ENCODE measurements around the gene PPP2R3C. TPM values are rescaled to one million over a fixed set of nuclear protein-coding genes. Genes with fewer than 3 reads are reported as not detected.

PPP2R3C gene
- total and polyA plus RNA-seq, 2 of the 13 experiments (the other 11 are each of a cell fraction or from before 2014, with no cell fraction given), result 63.4 to 102 TPM

- TF ChIP-seq ZBTB8A (CRISPR knock-in tag; IDR thresholded peaks at IDR 0.05; ENCODE audit: borderline replicate concordance, low read depth) (peak; percentile 76; the same call in 1 of the 2 replicates), HNRNPL (IDR thresholded peaks at IDR 0.05; ENCODE audit: low read depth, low read length) (no peak), RERE (CRISPR knock-in tag; IDR thresholded peaks at IDR 0.05; ENCODE audit: low read depth) (no peak), ZNF224 (CRISPR knock-in tag; IDR thresholded peaks at IDR 0.05) (no peak), ZNF788 (CRISPR knock-in tag; IDR thresholded peaks at IDR 0.05; ENCODE audit: borderline replicate concordance) (no peak), FOXA1 (IDR thresholded peaks at IDR 0.05) (no peak), FOXA1 (CRISPR knock-in tag; IDR thresholded peaks at IDR 0.05) (no peak), KDM1A (CRISPR knock-in tag; IDR thresholded peaks at IDR 0.05) (no peak), ZNF563 (CRISPR knock-in tag; IDR thresholded peaks at IDR 0.05) (no peak; the same call in 1 of the 2 replicates), RELA (CRISPR knock-in tag; IDR thresholded peaks at IDR 0.05) (no peak; the same call in 1 of the 2 replicates), ZNF432 (CRISPR knock-in tag; IDR thresholded peaks at IDR 0.05; ENCODE audit: borderline replicate concordance) (no peak), NFYB (CRISPR knock-in tag; IDR thresholded peaks at IDR 0.05) (no peak), KMT2A (CRISPR knock-in tag; IDR thresholded peaks at IDR 0.05) (no peak), ZBTB21 (CRISPR knock-in tag; IDR thresholded peaks at IDR 0.05) (no peak), POGZ (CRISPR knock-in tag; IDR thresholded peaks at IDR 0.05) (no peak), ZNF839 (CRISPR knock-in tag; IDR thresholded peaks at IDR 0.05; ENCODE audit: borderline replicate concordance) (0 out of 2 replicates have a peak, but pooled peaks have one; percentile 17), KDM6A (CRISPR knock-in tag; IDR thresholded peaks at IDR 0.05; ENCODE audit: low read depth) (no peak), ZEB1 (IDR thresholded peaks at IDR 0.05; ENCODE audit: insufficient replicate concordance, low read depth) (no peak), RAD51 (IDR thresholded peaks at IDR 0.05; ENCODE audit: borderline replicate concordance) (no peak), ZNF567 (CRISPR knock-in tag; IDR thresholded peaks at IDR 0.05; ENCODE audit: borderline replicate concordance) (no peak), ZNF781 (CRISPR knock-in tag; IDR thresholded peaks at IDR 0.05; ENCODE audit: borderline replicate concordance, not compliant biosample characterization) (no peak), RARG (CRISPR knock-in tag; IDR thresholded peaks at IDR 0.05; ENCODE audit: low read depth) (0 out of 2 replicates have a peak, but pooled peaks have one; percentile 9), HNRNPLL (IDR thresholded peaks at IDR 0.05; ENCODE audit: low read depth, low read length, poor library complexity, severe bottlenecking) (no peak), HNRNPK (IDR thresholded peaks at IDR 0.05; ENCODE audit: low read depth, low read length, poor library complexity, severe bottlenecking) (no peak), SIX1 (CRISPR knock-in tag; IDR thresholded peaks at IDR 0.05; ENCODE audit: borderline replicate concordance) (peak; percentile 0; the same call in 1 of the 2 replicates)
- TF ChIP-seq, protein P1, sequence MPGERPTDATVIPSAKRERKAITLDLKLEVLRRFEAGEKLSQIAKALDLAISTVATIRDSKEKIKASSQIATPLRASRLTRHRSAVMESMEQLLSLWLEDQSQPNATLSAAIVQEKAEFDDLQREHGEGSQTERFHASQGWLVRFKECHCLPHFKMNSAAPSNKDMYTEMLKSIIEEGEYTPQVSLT (CRISPR knock-in tag; IDR thresholded peaks at IDR 0.05; ENCODE audit: borderline replicate concordance, low read depth), result no peak; the same call in 1 of the 2 replicates
Measured at GRCh38 chr14:35121026-35121886, 534 bp downstream of the PPP2R3C start (continued).
